CD14-positive monocyte (primary cell): ENCODE data around the gene ZEB1. TPM values are rescaled to one million over a fixed set of nuclear protein-coding genes. Genes with fewer than 3 reads are reported as not detected.

Experiments
- DNase-seq, 3 donors: peaks; one replicate each; pipeline ENCODE4 v3.0.0-alpha.2; 2011 to 2022
- H2AFZ ChIP-seq: 2 replicates; pipeline ENCODE4 v1.6.0; 2012; ENCODE audit warnings: mild to moderate bottlenecking, low read depth, low read length, inconsistent platforms; ENCODE audit not compliant: insufficient read depth, poor library complexity, severe bottlenecking
- H3K27ac ChIP-seq, 2 donors: 1 replicate in 1 of 2; 2 replicates in 1 of 2; pipeline ENCODE4 v1.5.1; 2012 to 2013; ENCODE audit warnings: low read length in 2 of 2, control low read depth in 1 of 2, inconsistent platforms in 1 of 2, low read depth in 1 of 2, mild to moderate bottlenecking in 1 of 2
- H3K27me3 ChIP-seq, 2 donors: one replicate each; pipeline versions ENCODE4 v1.6.0 to v1.6.1; 2011 to 2013; ENCODE audit warnings: low read length in 2 of 2; ENCODE audit not compliant: control insufficient read depth in 2 of 2, insufficient read depth in 2 of 2
- H3K36me3 ChIP-seq, 2 donors: replicated peaks in 1 of 2; 1 replicate in 1 of 2; 2 replicates in 1 of 2; pipeline versions ENCODE4 v1.5.1 to v1.6.1; 2012 to 2013; ENCODE audit warnings: low read length in 2 of 2, control low read depth in 1 of 2, inconsistent platforms in 1 of 2, mild to moderate bottlenecking in 1 of 2; ENCODE audit not compliant: insufficient read depth in 2 of 2, control insufficient read depth in 1 of 2
- H3K4me1 ChIP-seq, 2 donors: 1 replicate in 1 of 2; 2 replicates in 1 of 2; pipeline versions ENCODE4 v1.5.1 to v1.6.1; 2012 to 2013; ENCODE audit warnings: low read length in 2 of 2, control low read depth in 1 of 2, inconsistent platforms in 1 of 2, mild to moderate bottlenecking in 1 of 2, moderate library complexity in 1 of 2; ENCODE audit not compliant: insufficient read depth in 2 of 2, control insufficient read depth in 1 of 2
- H3K4me2 ChIP-seq: replicated peaks from 2 replicates; pipeline ENCODE3; 2012; ENCODE audit warnings: low read length, moderate library complexity, mild to moderate bottlenecking; ENCODE audit not compliant: poor library complexity, severe bottlenecking; ENCODE audit errors: extremely low read depth
- H3K4me3 ChIP-seq, 3 experiments: fragments of 200-600 bp in 1 of 3; sonication (generic) in 1 of 3; replicated peaks in 1 of 3; 1 replicate in 2 of 3; 2 replicates in 1 of 3; pipeline ENCODE4 v1.5.1; 2011 to 2013; ENCODE audit warnings: low read length in 3 of 3, mild to moderate bottlenecking in 3 of 3, control low read depth in 2 of 3, low read depth in 2 of 3, inconsistent platforms in 1 of 3, moderate library complexity in 1 of 3
- H3K79me2 ChIP-seq: 2 replicates; pipeline ENCODE4 v1.6.0; 2012; ENCODE audit warnings: mild to moderate bottlenecking, control low read depth, inconsistent platforms, low read length, moderate library complexity; ENCODE audit not compliant: insufficient read depth
- H3K9ac ChIP-seq: 2 replicates; pipeline ENCODE4 v1.6.0; 2017; ENCODE audit warnings: low read length, mild to moderate bottlenecking; ENCODE audit not compliant: insufficient read depth, poor library complexity, severe bottlenecking
- H3K9me3 ChIP-seq, 2 donors: replicated peaks in 1 of 2; 1 replicate in 1 of 2; 2 replicates in 1 of 2; pipeline versions ENCODE4 v1.5.1 to v1.6.1; 2012 to 2013; ENCODE audit warnings: low read length in 2 of 2, control low read depth in 1 of 2; ENCODE audit not compliant: control insufficient read depth in 1 of 2, insufficient read depth in 1 of 2
- H4K20me1 ChIP-seq: 2 replicates; pipeline ENCODE4 v1.6.0; 2012; ENCODE audit warnings: mild to moderate bottlenecking, low read length, control low read depth, moderate library complexity; ENCODE audit not compliant: insufficient read depth
- H3K27ac Mint-ChIP-seq, 7 donors: one replicate each; pipeline ENCODE4 v1.8.0; 2020; ENCODE audit warnings: mild to moderate bottlenecking in 7 of 7, mixed read lengths in 7 of 7, moderate library complexity in 6 of 7, inconsistent platforms in 2 of 7
- H3K27me3 Mint-ChIP-seq, 3 donors: one replicate each; pipeline ENCODE4 v1.8.0; 2021 to 2022; ENCODE audit warnings: low read depth in 3 of 3, mild to moderate bottlenecking in 3 of 3, mixed read lengths in 3 of 3, moderate library complexity in 3 of 3, inconsistent platforms in 1 of 3
- H3K36me3 Mint-ChIP-seq, 2 donors: one replicate each; pipeline ENCODE4 v1.8.0; 2020; ENCODE audit warnings: mixed read lengths in 2 of 2, inconsistent platforms in 1 of 2, mild to moderate bottlenecking in 1 of 2
- H3K4me1 Mint-ChIP-seq: one replicate; pipeline ENCODE4 v1.8.0; 2020; ENCODE audit warnings: mild to moderate bottlenecking, mixed read lengths
- H3K4me3 Mint-ChIP-seq, 2 donors: one replicate each; pipeline ENCODE4 v1.8.0; 2020; ENCODE audit warnings: mild to moderate bottlenecking in 2 of 2, mixed read lengths in 2 of 2, moderate library complexity in 1 of 2
- H3K9me3 Mint-ChIP-seq, 7 donors: one replicate each; pipeline ENCODE4 v1.8.0; 2020 to 2022; ENCODE audit warnings: mixed read lengths in 7 of 7, mild to moderate bottlenecking in 6 of 7, moderate library complexity in 6 of 7, inconsistent platforms in 2 of 7
- CTCF ChIP-seq: fragments of 200-600 bp; IDR thresholded peaks from one replicate; pipeline ENCODE4 v1.8.0; 2022; ENCODE audit warnings: antibody characterized with exemption, mild to moderate bottlenecking
- WGBS: methylation state at CpG from one replicate; pipeline ENCODE4 v1.1.5; 2013; ENCODE audit warnings: missing lambda C conversion rate; ENCODE audit not compliant: insufficient coverage; 5-methylcytosine and 5-hydroxymethylcytosine counted together
- intact Hi-C, 2 donors: fragments of 100-400 bp; cut with micrococcal nuclease; formaldehyde crosslinking; loops; one replicate each; pipeline versions ENCODE4 v1.15.0 to v1.15.1; 2023
- polyA plus RNA-seq, 3 donors: library from polyadenylated mRNA; depleted of rRNA in 1 of 3; unstranded in 2 of 3; stranded (reverse) in 1 of 3; fragments of 300-500 nt in 2 of 3; fragments of >200 nt in 1 of 3; fragmentation: Illumina TruSeq in 2 of 3; gene quantifications; 1 replicate in 2 of 3; 2 replicates in 1 of 3; pipeline ENCODE4 v1.2.3, GENCODE V29; 2012 to 2021

ZEB1 gene
- polyA plus RNA-seq, 3 donors, result 0.13 to 0.20 TPM; not detected in 1

- H3K27me3 ChIP-seq, result no peaks in the 10 kb centered on the region
- H3K4me1 ChIP-seq, result no peaks in the 10 kb centered on the region
- H3K36me3 ChIP-seq, result no peaks in the 10 kb centered on the region
- Mint-ChIP-seq H3K27me3 (peaks cover 0 to 2% (median 0%) of the 10 kb centered on the region in 3 donors), H3K36me3 (no peaks in the 10 kb centered on the region), H3K4me1 (no peaks in the 10 kb centered on the region), H3K4me3 (no peak overlapping the region), H3K9me3 (peaks cover 0 to 8% (median 2%) of the 10 kb centered on the region in 7 donors), H3K27ac (no peak overlapping the region)
- H2AFZ ChIP-seq, result no peak overlapping the region
- no peaks in the 10 kb centered on the region for H3K79me2 ChIP-seq
- intact Hi-C loops, result no loop called here
- no peak overlapping the region for H3K4me2 ChIP-seq
- no CpG with 5 or more reads among the region's 2 CpGs for WGBS
- peaks cover 2 to 3% of the 10 kb centered on the region in 2 donors for H3K9me3 ChIP-seq
- no peak overlapping the region for H3K9ac ChIP-seq
- H3K4me3 ChIP-seq, result no peak overlapping the region
- no peak for TF ChIP-seq CTCF
- no peak overlapping the region for H3K27ac ChIP-seq
- no peaks in the 10 kb centered on the region for H4K20me1 ChIP-seq
- no peak for DNase-seq
Measured at GRCh38 chr10:31274310-31274709, 44.7 kb upstream of the ZEB1 start.

- no CpG with 5 or more reads among the region's 3 CpGs for WGBS
- Histone ChIP-seq H3K27ac (no peak overlapping the region), H2AFZ (no peak overlapping the region), H3K9ac (no peak overlapping the region), H3K79me2 (no peaks in the 10 kb centered on the region), H4K20me1 (no peaks in the 10 kb centered on the region), H3K36me3 (no peaks in the 10 kb centered on the region), H3K27me3 (no peaks in the 10 kb centered on the region), H3K4me2 (no peak overlapping the region), H3K4me3 (no peak overlapping the region), H3K4me1 (no peaks in the 10 kb centered on the region), H3K9me3 (peaks cover 0 to 2% of the 10 kb centered on the region in 2 donors)
- Mint-ChIP-seq H3K4me1 (no peaks in the 10 kb centered on the region), H3K4me3 (no peak overlapping the region), H3K27me3 (peaks cover 0 to 2% (median 0%) of the 10 kb centered on the region in 3 donors), H3K9me3 (peaks cover 2 to 9% (median 7%) of the 10 kb centered on the region in 7 donors), H3K36me3 (no peaks in the 10 kb centered on the region), H3K27ac (no peak overlapping the region)
- no peak for TF ChIP-seq CTCF
- intact Hi-C loops, result no loop called here
- DNase-seq, result no peak
Measured at GRCh38 chr10:31278279-31278941, 40.6 kb upstream of the ZEB1 start.
